BLaER1 treated with 17β-estradiol and CSF1 and Interleukin-3, amounts not matched to agents 10 nM and 100 nM (cell line): ENCODE data around the gene CDK3.

Experiments used
- H3K27ac ChIP-seq, 11 experiments: shearing (Covaris generic); formaldehyde crosslinking; 2 replicates each; pipeline ENCODE4 v1.8.1; 2022
- H3K27me3 ChIP-seq, 11 experiments: shearing (Covaris generic); formaldehyde crosslinking; 2 replicates each; pipeline ENCODE4 v1.8.1; 2022
- H3K36me3 ChIP-seq, 11 experiments: shearing (Covaris generic); formaldehyde crosslinking; 2 replicates each; pipeline ENCODE4 v1.8.1; 2022
- H3K4me1 ChIP-seq, 10 experiments: shearing (Covaris generic); formaldehyde crosslinking; 2 replicates each; pipeline ENCODE4 v1.8.1; 2022
- H3K4me2 ChIP-seq, 11 experiments: shearing (Covaris generic); formaldehyde crosslinking; 2 replicates each; pipeline ENCODE4 v1.8.1; 2022
- H3K4me3 ChIP-seq, 10 experiments: shearing (Covaris generic); formaldehyde crosslinking; 2 replicates each; pipeline ENCODE4 v1.8.1; 2022
- H3K9ac ChIP-seq, 11 experiments: shearing (Covaris generic); formaldehyde crosslinking; 2 replicates each; pipeline ENCODE4 v1.8.1; 2022
- H3K9me3 ChIP-seq, 11 experiments: shearing (Covaris generic); formaldehyde crosslinking; replicated peaks in 1 of 11; 2 replicates each; pipeline ENCODE4 v1.8.1; 2022
- H4K20me1 ChIP-seq, 11 experiments: shearing (Covaris generic); formaldehyde crosslinking; 2 replicates each; pipeline ENCODE4 v1.8.1; 2022
- Cebpa-rat ChIP-seq, 11 experiments: shearing (Covaris generic); IDR thresholded peaks; 2 replicates each; pipeline ENCODE4 v1.8.1; 2022

The CDK3 gene

GRCh38 chr17:76048711-76049110 is 48.1 kb downstream of the CDK3 start:
- H3K4me3 ChIP-seq, result no peak overlapping the region
- H3K27ac ChIP-seq, result no peak overlapping the region; a peak in 1 of 22 replicates
- H3K36me3 ChIP-seq, result peaks cover 96 to 100% (median 98%) of the 10 kb centered on the region in 11 experiments

GRCh38 chr17:76049239-76049638 is 48.6 kb downstream of the CDK3 start:
- H3K9ac ChIP-seq, result 0 out of 22 replicates have a peak overlapping the region, but pooled peaks of 1 of the 11 experiments have one; percentile 3
- TF ChIP-seq Cebpa-rat (IDR thresholded peaks at IDR 0.05), result no peak
- H3K4me2 ChIP-seq, result no peak overlapping the region
- no peak overlapping the region; a peak in 1 of 22 replicates for H3K27ac ChIP-seq
- H3K36me3 ChIP-seq, result peaks cover 96 to 100% (median 98%) of the 10 kb centered on the region in 11 experiments
- H3K9me3 ChIP-seq, result no peaks in the 10 kb centered on the region
- no peak overlapping the region for H3K4me3 ChIP-seq
- peaks cover 0 to 50% (median 22%) of the 10 kb centered on the region in 10 experiments; a peak in 12 of 20 replicates for H3K4me1 ChIP-seq
- no peaks in the 10 kb centered on the region for H3K27me3 ChIP-seq
- peaks cover 7 to 62% (median 35%) of the 10 kb centered on the region in 11 experiments; a peak in 16 of 22 replicates for H4K20me1 ChIP-seq

More at GRCh38 chr17:76048711-76049110, 48.1 kb downstream of the CDK3 start:
- Histone ChIP-seq H3K27me3 (no peaks in the 10 kb centered on the region), H3K9ac (peak overlapping the region in 1 of 11 experiments; percentile 24; a peak in 1 of 22 replicates), H3K9me3 (no peaks in the 10 kb centered on the region), H4K20me1 (peaks cover 7 to 63% (median 35%) of the 10 kb centered on the region in 11 experiments; a peak in 16 of 22 replicates), H3K4me1 (peaks cover 0 to 45% (median 20%) of the 10 kb centered on the region in 10 experiments; a peak in 12 of 20 replicates), H3K4me2 (peak overlapping the region in 5 of 11 experiments; percentile 23 to 60 (median 40); a peak in 9 of 22 replicates)
- no peak for TF ChIP-seq Cebpa-rat (IDR thresholded peaks at IDR 0.05)

GRCh38 chr17:76049836-76050537 is 49.3 kb downstream of the CDK3 start:
- H3K4me1 ChIP-seq, result peaks cover 0 to 54% (median 22%) of the 10 kb centered on the region in 10 experiments; a peak in 12 of 20 replicates
- no peak for TF ChIP-seq Cebpa-rat (IDR thresholded peaks at IDR 0.05)
- H3K4me2 ChIP-seq, result peak overlapping the region in 2 of 11 experiments; percentile 2 to 21; a peak in 1 of 22 replicates
- no peaks in the 10 kb centered on the region for H3K27me3 ChIP-seq
- peaks cover 7 to 59% (median 35%) of the 10 kb centered on the region in 11 experiments; a peak in 16 of 22 replicates for H4K20me1 ChIP-seq
- peaks cover 95 to 100% (median 98%) of the 10 kb centered on the region in 11 experiments for H3K36me3 ChIP-seq
- no peak overlapping the region for H3K4me3 ChIP-seq
- peak overlapping the region in 7 of 11 experiments; percentile 3 to 44 (median 16); a peak in 2 of 22 replicates for H3K9ac ChIP-seq
- H3K9me3 ChIP-seq, result no peaks in the 10 kb centered on the region
- peak overlapping the region in 2 of 11 experiments; percentile 9 to 16; a peak in 1 of 22 replicates for H3K27ac ChIP-seq

- peaks cover 7 to 62% (median 35%) of the 10 kb centered on the region in 11 experiments; a peak in 16 of 22 replicates for H4K20me1 ChIP-seq
- TF ChIP-seq Cebpa-rat (IDR thresholded peaks at IDR 0.05), result no peak
- no peaks in the 10 kb centered on the region for H3K9me3 ChIP-seq
- peak overlapping the region in 5 of 11 experiments; percentile 1 to 44 (median 7); a peak in 2 of 22 replicates for H3K9ac ChIP-seq
- peaks cover 95 to 100% (median 98%) of the 10 kb centered on the region in 11 experiments for H3K36me3 ChIP-seq
- no peak overlapping the region for H3K4me3 ChIP-seq
- H3K4me1 ChIP-seq, result peaks cover 0 to 54% (median 22%) of the 10 kb centered on the region in 10 experiments; a peak in 12 of 20 replicates
- no peak overlapping the region for H3K27ac ChIP-seq
- H3K4me2 ChIP-seq, result no peak overlapping the region
- H3K27me3 ChIP-seq, result no peaks in the 10 kb centered on the region
Observed at GRCh38 chr17:76050538-76051467, 50.1 kb downstream of the CDK3 start.

GRCh38 chr17:76051561-76051960 is 50.9 kb downstream of the CDK3 start:
- Histone ChIP-seq H3K4me3 (no peak overlapping the region), H3K27ac (no peak overlapping the region), H3K4me1 (peaks cover 0 to 54% (median 22%) of the 10 kb centered on the region in 10 experiments; a peak in 12 of 20 replicates), H3K27me3 (no peaks in the 10 kb centered on the region), H3K9me3 (no peaks in the 10 kb centered on the region), H3K4me2 (no peak overlapping the region), H3K9ac (peak overlapping the region in 1 of 11 experiments; percentile 3; a peak in 1 of 22 replicates), H3K36me3 (peaks cover 95 to 100% (median 98%) of the 10 kb centered on the region in 11 experiments), H4K20me1 (peaks cover 7 to 65% (median 35%) of the 10 kb centered on the region in 11 experiments; a peak in 16 of 22 replicates)
- no peak for TF ChIP-seq Cebpa-rat (IDR thresholded peaks at IDR 0.05)

- Histone ChIP-seq H3K27me3 (no peaks in the 10 kb centered on the region), H3K9ac (0 out of 22 replicates have a peak overlapping the region, but pooled peaks of 1 of the 11 experiments have one; percentile 3), H3K9me3 (no peaks in the 10 kb centered on the region), H3K4me2 (peak overlapping the region in 3 of 11 experiments; percentile 20 to 50 (median 46); a peak in 5 of 22 replicates), H3K4me3 (no peak overlapping the region), H4K20me1 (peaks cover 1 to 55% (median 31%) of the 10 kb centered on the region in 11 experiments; a peak in 16 of 22 replicates), H3K36me3 (peaks cover 96 to 100% (median 98%) of the 10 kb centered on the region in 11 experiments), H3K27ac (peak overlapping the region in 2 of 11 experiments; percentile 15 to 53; a peak in 3 of 22 replicates), H3K4me1 (peaks cover 0 to 42% (median 15%) of the 10 kb centered on the region in 10 experiments; a peak in 12 of 20 replicates)
- no peak for TF ChIP-seq Cebpa-rat (IDR thresholded peaks at IDR 0.05)
Observed at GRCh38 chr17:76053246-76054111, 52.8 kb downstream of the CDK3 start.

- peak overlapping the region in 3 of 11 experiments; percentile 20 to 50 (median 46); a peak in 5 of 22 replicates for H3K4me2 ChIP-seq
- H3K9ac ChIP-seq, result 0 out of 22 replicates have a peak overlapping the region, but pooled peaks of 1 of the 11 experiments have one; percentile 3
- H3K9me3 ChIP-seq, result no peaks in the 10 kb centered on the region
- no peak for TF ChIP-seq Cebpa-rat (IDR thresholded peaks at IDR 0.05)
- no peaks in the 10 kb centered on the region for H3K27me3 ChIP-seq
- no peak overlapping the region for H3K4me3 ChIP-seq
- peaks cover 0 to 51% (median 27%) of the 10 kb centered on the region in 11 experiments; a peak in 16 of 22 replicates for H4K20me1 ChIP-seq
- H3K27ac ChIP-seq, result peak overlapping the region in 2 of 11 experiments; percentile 15 to 53; a peak in 3 of 22 replicates
- H3K36me3 ChIP-seq, result peaks cover 96 to 100% (median 98%) of the 10 kb centered on the region in 11 experiments
- H3K4me1 ChIP-seq, result peaks cover 0 to 36% (median 11%) of the 10 kb centered on the region in 10 experiments; a peak in 11 of 20 replicates
Observed at GRCh38 chr17:76054112-76054476, 53.4 kb downstream of the CDK3 start.
